Liver (tissue), 9 donors: Measurements from ENCODE around the gene CTPS2. TPM values are rescaled to one million over a fixed set of nuclear protein-coding genes. Genes with fewer than 3 reads are reported as not detected.
"Not testable (repeated sequence)": the region's sequence is repeated elsewhere in the genome, so short reads cannot be mapped to it uniquely, and the experiment has no call there.

ENCODE experiments used
- DNase-seq: peaks from one replicate; pipeline ENCODE4 v3.0.0-alpha.2; 2017; ENCODE audit warnings: low spot score
- H3K27ac ChIP-seq, 2 donors: one replicate each; pipeline ENCODE4 v1.7.0; 2013; ENCODE audit warnings: inconsistent platforms in 2 of 2, low read length in 2 of 2, control low read depth in 1 of 2, low read depth in 1 of 2, mild to moderate bottlenecking in 1 of 2
- H3K27me3 ChIP-seq, 4 donors: one replicate each; pipeline versions ENCODE4 v1.6.1 to v1.7.0; 2013; ENCODE audit warnings: low read length in 3 of 4, inconsistent platforms in 1 of 4, mild to moderate bottlenecking in 1 of 4, moderate library complexity in 1 of 4; ENCODE audit not compliant: control insufficient read depth in 4 of 4, insufficient read depth in 4 of 4
- H3K36me3 ChIP-seq, 4 donors: one replicate each; pipeline versions ENCODE4 v1.6.1 to v1.7.0; 2013; ENCODE audit warnings: low read length in 3 of 4, mild to moderate bottlenecking in 3 of 4, low read depth in 1 of 4, moderate library complexity in 1 of 4; ENCODE audit not compliant: control insufficient read depth in 4 of 4, insufficient read depth in 3 of 4
- H3K4me1 ChIP-seq, 4 donors: one replicate each; pipeline versions ENCODE4 v1.6.1 to v1.7.0; 2013; ENCODE audit warnings: low read length in 3 of 4, mild to moderate bottlenecking in 3 of 4, moderate library complexity in 1 of 4; ENCODE audit not compliant: control insufficient read depth in 4 of 4, insufficient read depth in 4 of 4
- H3K4me3 ChIP-seq, 3 donors: one replicate each; pipeline versions ENCODE4 v1.6.1 to v1.7.0; 2013; ENCODE audit warnings: low read length in 3 of 3, control low read depth in 1 of 3, low read depth in 1 of 3, mild to moderate bottlenecking in 1 of 3
- H3K9ac ChIP-seq, 2 donors: one replicate each; pipeline ENCODE4 v1.7.0; 2013; ENCODE audit warnings: low read length in 2 of 2, mild to moderate bottlenecking in 2 of 2, moderate library complexity in 2 of 2, control low read depth in 1 of 2, low read depth in 1 of 2
- H3K9me3 ChIP-seq, 4 donors: one replicate each; pipeline versions ENCODE4 v1.6.1 to v1.7.0; 2013; ENCODE audit warnings: low read length in 3 of 4; ENCODE audit not compliant: control insufficient read depth in 4 of 4
- ATF3 ChIP-seq: IDR thresholded peaks from 2 replicates; pipeline ENCODE4 v1.6.1; 2016; ENCODE audit warnings: antibody characterized with exemption
- EGR1 ChIP-seq, 2 donors: IDR thresholded peaks; 2 replicates each; pipeline ENCODE4 v1.6.1; 2016 to 2018; ENCODE audit warnings: antibody characterized with exemption in 2 of 2, low read depth in 2 of 2
- FOXA1 ChIP-seq: IDR thresholded peaks from 2 replicates; pipeline ENCODE4 v1.6.1; 2016; ENCODE audit warnings: antibody characterized with exemption
- HNF4A ChIP-seq, 2 donors: conservative IDR thresholded peaks; 2 replicates each; pipeline ENCODE4 v1.6.1; 2016; ENCODE audit warnings: antibody characterized with exemption in 2 of 2, mild to moderate bottlenecking in 2 of 2
- HNF4G ChIP-seq: IDR thresholded peaks from 2 replicates; pipeline ENCODE4 v1.6.1; 2016; ENCODE audit warnings: antibody characterized with exemption
- MAX ChIP-seq: IDR thresholded peaks from 2 replicates; pipeline ENCODE4 v1.6.1; 2016; ENCODE audit warnings: antibody characterized with exemption
- NR2F2 ChIP-seq: IDR thresholded peaks from 2 replicates; pipeline ENCODE4 v1.6.1; 2016; ENCODE audit warnings: antibody characterized with exemption
- RAD21 ChIP-seq, 2 donors: IDR thresholded peaks; 2 replicates each; pipeline ENCODE4 v1.6.1; 2016; ENCODE audit warnings: antibody characterized with exemption in 2 of 2, mild to moderate bottlenecking in 2 of 2
- RXRA ChIP-seq, 2 donors: IDR thresholded peaks; 2 replicates each; pipeline ENCODE4 v1.6.1; 2017 to 2018; ENCODE audit warnings: antibody characterized with exemption in 2 of 2, mild to moderate bottlenecking in 1 of 2
- SP1 ChIP-seq: IDR thresholded peaks from 2 replicates; pipeline ENCODE4 v1.6.1; 2018; ENCODE audit warnings: antibody characterized with exemption, mild to moderate bottlenecking
- TAF1 ChIP-seq: conservative IDR thresholded peaks from 2 replicates; pipeline ENCODE4 v1.6.1; 2016; ENCODE audit warnings: antibody characterized with exemption, mild to moderate bottlenecking
- YY1 ChIP-seq: IDR thresholded peaks from 2 replicates; pipeline ENCODE4 v1.6.1; 2016; ENCODE audit warnings: antibody characterized with exemption, mild to moderate bottlenecking
- WGBS: extraction: QIAGEN DNeasy Blood & Tissue Kit; methylation state at CpG from one replicate; pipeline ENCODE4 v1.1.7; 2013; 5-methylcytosine and 5-hydroxymethylcytosine counted together
- polyA plus RNA-seq, 2 donors: library from polyadenylated mRNA; stranded (reverse) in 1 of 2; unstranded in 1 of 2; fragments of 200-250 nt in 1 of 2; fragments of >200 nt in 1 of 2; fragmentation: Nextera tagmentation in 1 of 2; extraction: Ambion mirVana in 1 of 2; gene quantifications; one replicate each; pipeline versions ENCODE4 v1.2.1 to v1.2.3, GENCODE V29; 2013 to 2015
- total RNA-seq, 2 donors: library from RNA; depleted of rRNA; stranded (reverse); fragments of >200 nt; gene quantifications; one replicate each; pipeline ENCODE4 v1.2.3, GENCODE V29; 2014
- TF ChIP-seq, protein P1 (sequence below): IDR thresholded peaks from 2 replicates; pipeline ENCODE4 v1.6.1; 2016; ENCODE audit warnings: antibody characterized with exemption
- TF ChIP-seq, protein P2 (sequence below): IDR thresholded peaks from 2 replicates; pipeline ENCODE4 v1.6.1; 2016; ENCODE audit warnings: antibody characterized with exemption, mild to moderate bottlenecking
- donor health status: healthy.
- donor health status: healthy.
- donor health status: healthy.
- donor health status: healthy.
- donor health status: healthy.

CTPS2 gene
- total and polyA plus RNA-seq, 4 donors: 3.0 to 11.2 (median 7.2) TPM

GRCh38 chrX:16603235-16603634, 109.2 kb downstream of the CTPS2 start:
- H3K27ac ChIP-seq, H3K36me3 ChIP-seq, H3K9me3 ChIP-seq, DNase-seq, H3K4me1 ChIP-seq, H3K27me3 ChIP-seq, H3K4me3 ChIP-seq, H3K9ac ChIP-seq: not testable (repeated sequence)
- WGBS: 92% methylated on average over 6 of the region's 6 CpGs

DNA sequence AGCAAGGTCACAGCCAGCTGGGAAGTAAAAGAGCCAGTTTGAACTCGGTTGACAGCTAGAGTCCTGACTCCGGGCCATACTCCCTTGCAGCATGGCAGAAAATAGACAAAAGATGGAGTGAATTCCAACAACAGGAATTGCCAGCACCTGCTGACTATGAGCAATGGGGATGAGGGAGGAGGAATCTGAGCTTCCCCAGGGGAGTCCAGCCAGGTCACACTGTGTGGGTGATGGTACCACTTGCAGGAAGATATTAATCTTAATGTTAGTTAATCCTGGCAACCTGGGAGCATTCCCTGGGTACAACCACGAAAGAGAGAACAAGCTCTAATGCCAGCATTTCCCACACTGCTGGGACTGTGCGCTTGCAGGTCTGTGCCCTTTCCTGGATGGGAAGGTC, 110.6 kb downstream of the CTPS2 start:
- peaks cover 0 to 2% (median under 1%) of the 10 kb centered on the region in 4 donors for H3K36me3 ChIP-seq
- H3K27ac ChIP-seq: no peak overlapping the region
- H3K4me3 ChIP-seq: no peak overlapping the region
- WGBS: 96% methylated on average over 4 of the region's 4 CpGs
- H3K4me1 ChIP-seq: no peaks in the 10 kb centered on the region
- H3K9me3 ChIP-seq: no peaks in the 10 kb centered on the region
- H3K9ac ChIP-seq: no peak overlapping the region
- H3K27me3 ChIP-seq: no peaks in the 10 kb centered on the region
- no peak for DNase-seq
- no peak for TF ChIP-seq FOXA1
- TF ChIP-seq NR2F2: no peak
- no peak for TF ChIP-seq ATF3
- TF ChIP-seq, protein P1, sequence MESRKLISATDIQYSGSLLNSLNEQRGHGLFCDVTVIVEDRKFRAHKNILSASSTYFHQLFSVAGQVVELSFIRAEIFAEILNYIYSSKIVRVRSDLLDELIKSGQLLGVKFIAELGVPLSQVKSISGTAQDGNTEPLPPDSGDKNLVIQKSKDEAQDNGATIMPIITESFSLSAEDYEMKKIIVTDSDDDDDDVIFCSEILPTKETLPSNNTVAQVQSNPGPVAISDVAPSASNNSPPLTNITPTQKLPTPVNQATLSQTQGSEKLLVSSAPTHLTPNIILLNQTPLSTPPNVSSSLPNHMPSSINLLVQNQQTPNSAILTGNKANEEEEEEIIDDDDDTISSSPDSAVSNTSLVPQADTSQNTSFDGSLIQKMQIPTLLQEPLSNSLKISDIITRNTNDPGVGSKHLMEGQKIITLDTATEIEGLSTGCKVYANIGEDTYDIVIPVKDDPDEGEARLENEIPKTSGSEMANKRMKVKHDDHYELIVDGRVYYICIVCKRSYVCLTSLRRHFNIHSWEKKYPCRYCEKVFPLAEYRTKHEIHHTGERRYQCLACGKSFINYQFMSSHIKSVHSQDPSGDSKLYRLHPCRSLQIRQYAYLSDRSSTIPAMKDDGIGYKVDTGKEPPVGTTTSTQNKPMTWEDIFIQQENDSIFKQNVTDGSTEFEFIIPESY: no peak
- TF ChIP-seq RXRA (IDR thresholded peaks at IDR 0.05): no peak
- TF ChIP-seq YY1: no peak

DNA sequence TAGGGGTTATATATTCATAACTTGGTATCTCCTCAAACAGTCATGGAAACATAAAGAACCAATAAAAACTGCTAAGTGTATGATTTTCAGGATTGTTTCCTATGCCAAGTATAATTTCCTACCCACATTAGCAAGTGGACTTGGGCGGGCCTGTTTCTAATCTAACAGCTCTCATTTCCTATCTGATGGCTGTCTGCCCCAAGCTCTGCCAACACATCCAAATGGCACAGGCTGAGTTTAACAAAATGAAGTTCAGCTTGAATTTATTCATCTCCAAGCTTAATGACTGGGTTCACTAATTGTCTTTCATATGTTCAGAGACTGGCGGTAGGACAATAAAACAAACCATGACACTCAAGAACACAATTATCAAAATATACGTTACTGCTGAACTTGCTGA, 118.0 kb downstream of the CTPS2 start:
- TF ChIP-seq SP1 (no peak), HNF4A (conservative IDR thresholded peaks at IDR 0.05) (no peak), TAF1 (no peak), HNF4G (no peak), MAX (no peak), RXRA (IDR thresholded peaks at IDR 0.05) (no peak), RAD21 (IDR thresholded peaks at IDR 0.05) (no peak), EGR1 (IDR thresholded peaks at IDR 0.05; ENCODE audit: low read depth in 2 of 2) (no peak), ATF3 (no peak)
- TF ChIP-seq, protein P2, sequence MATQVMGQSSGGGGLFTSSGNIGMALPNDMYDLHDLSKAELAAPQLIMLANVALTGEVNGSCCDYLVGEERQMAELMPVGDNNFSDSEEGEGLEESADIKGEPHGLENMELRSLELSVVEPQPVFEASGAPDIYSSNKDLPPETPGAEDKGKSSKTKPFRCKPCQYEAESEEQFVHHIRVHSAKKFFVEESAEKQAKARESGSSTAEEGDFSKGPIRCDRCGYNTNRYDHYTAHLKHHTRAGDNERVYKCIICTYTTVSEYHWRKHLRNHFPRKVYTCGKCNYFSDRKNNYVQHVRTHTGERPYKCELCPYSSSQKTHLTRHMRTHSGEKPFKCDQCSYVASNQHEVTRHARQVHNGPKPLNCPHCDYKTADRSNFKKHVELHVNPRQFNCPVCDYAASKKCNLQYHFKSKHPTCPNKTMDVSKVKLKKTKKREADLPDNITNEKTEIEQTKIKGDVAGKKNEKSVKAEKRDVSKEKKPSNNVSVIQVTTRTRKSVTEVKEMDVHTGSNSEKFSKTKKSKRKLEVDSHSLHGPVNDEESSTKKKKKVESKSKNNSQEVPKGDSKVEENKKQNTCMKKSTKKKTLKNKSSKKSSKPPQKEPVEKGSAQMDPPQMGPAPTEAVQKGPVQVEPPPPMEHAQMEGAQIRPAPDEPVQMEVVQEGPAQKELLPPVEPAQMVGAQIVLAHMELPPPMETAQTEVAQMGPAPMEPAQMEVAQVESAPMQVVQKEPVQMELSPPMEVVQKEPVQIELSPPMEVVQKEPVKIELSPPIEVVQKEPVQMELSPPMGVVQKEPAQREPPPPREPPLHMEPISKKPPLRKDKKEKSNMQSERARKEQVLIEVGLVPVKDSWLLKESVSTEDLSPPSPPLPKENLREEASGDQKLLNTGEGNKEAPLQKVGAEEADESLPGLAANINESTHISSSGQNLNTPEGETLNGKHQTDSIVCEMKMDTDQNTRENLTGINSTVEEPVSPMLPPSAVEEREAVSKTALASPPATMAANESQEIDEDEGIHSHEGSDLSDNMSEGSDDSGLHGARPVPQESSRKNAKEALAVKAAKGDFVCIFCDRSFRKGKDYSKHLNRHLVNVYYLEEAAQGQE: no peak
- H3K4me1 ChIP-seq: no peaks in the 10 kb centered on the region
- WGBS: 91% methylated on average over 3 of the region's 3 CpGs
- H3K9ac ChIP-seq: no peak overlapping the region
- no peaks in the 10 kb centered on the region for H3K27me3 ChIP-seq
- DNase-seq: no peak
- no peak overlapping the region for H3K27ac ChIP-seq
- peaks cover 0 to 6% (median 2%) of the 10 kb centered on the region in 4 donors for H3K36me3 ChIP-seq
- peaks cover 0 to 5% (median 0%) of the 10 kb centered on the region in 4 donors for H3K9me3 ChIP-seq
- H3K4me3 ChIP-seq: no peak overlapping the region
